Kidney glomerular epithelial cell (primary cell): ENCODE measurements around the gene HIVEP3.

ENCODE experiments used
- DNase-seq: peaks from one replicate; lab custom pipeline; 2025; lab: John Stamatoyannopoulos, UW

Gene HIVEP3

DNA sequence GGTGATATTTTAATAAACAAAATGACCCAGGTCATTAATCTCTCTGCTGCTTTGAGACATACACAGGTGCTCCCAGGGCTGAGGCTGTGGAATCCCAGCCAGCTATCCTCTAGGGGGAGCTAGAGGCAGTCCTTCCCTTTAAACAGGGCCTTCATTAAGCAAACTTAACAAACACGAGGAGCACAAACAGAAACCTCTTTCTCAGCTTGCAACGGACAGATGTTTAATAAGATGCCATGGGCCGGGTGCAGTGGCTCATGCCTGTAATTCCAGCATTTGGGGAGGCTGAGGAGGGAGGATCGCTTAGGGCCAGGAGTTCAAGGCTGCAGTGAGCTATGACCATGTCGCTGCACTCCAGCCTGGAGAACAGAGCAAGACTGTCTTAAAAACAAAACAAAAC lies 106.7 kb downstream of the HIVEP3 start:
- DNase-seq: peak; percentile 30

DNA sequence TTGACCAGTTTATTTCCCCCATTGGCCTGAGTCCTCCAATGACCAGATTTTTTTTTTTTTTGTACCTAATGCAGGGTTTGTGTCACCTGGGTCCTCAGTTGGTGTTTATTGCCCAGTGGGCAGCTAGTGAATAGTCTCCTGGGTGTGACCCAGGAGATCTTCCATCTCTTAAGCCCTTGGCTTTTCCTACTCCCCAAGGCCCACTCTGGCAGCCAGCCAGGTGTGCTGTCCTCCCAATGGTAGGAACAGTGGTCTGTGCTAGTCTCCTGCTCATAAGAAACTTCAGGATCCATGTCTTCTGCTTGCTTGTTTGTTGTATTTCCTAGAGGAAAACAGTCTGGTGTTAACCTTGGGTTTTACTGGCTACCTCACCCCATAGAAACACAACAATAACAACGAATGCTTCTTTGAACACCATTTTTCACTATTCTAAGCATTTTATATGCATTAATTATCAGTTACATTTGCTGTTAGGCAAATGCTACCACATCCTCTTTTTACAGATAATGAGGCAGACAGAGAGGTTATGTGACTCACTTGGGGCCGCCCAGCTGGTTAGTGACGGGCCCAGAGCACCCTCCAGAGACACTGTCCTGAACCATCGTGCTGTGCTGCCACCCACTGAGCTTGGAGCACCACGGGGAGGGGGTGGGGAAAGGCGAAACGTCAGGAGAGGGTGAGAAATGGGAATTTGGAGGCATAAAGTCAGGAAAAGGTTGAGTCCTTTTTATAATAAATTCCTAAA lies 107.5 kb downstream of the HIVEP3 start:
- DNase-seq: no peak

DNA sequence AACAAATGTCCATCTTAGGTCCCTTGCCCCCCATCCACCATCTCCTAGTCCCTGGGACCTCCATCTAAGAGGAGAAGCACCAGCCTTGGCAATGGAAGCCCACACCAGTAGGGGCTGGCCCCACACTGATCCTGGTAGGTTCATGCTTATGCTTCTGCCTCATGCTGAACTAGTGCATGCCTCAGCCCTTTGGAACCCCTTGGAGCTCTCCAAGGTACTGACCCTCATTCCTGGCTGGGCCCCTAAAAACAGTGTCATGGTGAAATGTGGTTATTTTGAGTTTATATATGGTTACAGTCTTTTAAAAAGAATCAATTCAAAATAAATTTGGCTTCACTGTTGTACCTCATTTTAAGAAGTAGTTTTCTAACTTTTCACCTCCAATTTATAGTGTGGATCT lies 108.3 kb downstream of the HIVEP3 start:
- DNase-seq: peak; percentile 6

DNA sequence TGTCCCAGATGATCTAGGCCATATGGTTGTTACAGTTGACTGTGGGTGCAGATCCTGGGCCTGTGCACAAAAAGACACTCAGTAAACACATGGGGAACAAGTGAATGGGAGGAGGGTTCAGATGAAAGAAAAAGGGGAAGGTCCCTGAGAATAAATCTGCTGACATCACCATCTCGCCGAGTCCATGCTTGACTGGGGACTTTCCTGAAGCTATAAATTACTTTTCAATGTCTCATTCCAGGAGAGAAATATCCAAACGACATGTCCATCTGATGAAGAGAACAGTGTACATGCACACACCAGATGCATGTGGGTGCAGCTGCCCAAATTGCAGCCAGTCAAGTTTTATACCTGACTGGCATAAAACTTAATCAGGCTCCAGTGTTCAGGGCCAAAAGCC lies 109.0 kb downstream of the HIVEP3 start:
- DNase-seq: no peak

DNA sequence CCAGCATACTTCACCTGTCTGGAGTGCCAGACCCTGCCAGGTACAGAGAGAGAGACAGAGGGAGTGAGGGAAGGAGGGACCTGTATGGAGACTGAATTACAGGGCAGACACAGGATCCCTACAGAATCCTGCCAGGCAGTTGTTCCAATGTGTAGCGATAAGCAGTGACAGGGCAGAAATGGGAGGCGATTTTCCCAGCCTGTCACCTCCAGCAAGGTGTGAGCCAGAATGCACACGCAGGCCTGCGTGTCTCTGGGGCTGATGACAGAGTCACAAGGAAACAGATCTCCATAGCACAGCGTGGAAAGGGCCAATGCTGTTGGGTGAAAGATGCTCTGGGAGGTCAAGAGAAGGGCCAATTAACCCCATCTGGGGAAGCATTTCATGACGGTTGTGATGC lies 111.3 kb downstream of the HIVEP3 start:
- DNase-seq: no peak

DNA sequence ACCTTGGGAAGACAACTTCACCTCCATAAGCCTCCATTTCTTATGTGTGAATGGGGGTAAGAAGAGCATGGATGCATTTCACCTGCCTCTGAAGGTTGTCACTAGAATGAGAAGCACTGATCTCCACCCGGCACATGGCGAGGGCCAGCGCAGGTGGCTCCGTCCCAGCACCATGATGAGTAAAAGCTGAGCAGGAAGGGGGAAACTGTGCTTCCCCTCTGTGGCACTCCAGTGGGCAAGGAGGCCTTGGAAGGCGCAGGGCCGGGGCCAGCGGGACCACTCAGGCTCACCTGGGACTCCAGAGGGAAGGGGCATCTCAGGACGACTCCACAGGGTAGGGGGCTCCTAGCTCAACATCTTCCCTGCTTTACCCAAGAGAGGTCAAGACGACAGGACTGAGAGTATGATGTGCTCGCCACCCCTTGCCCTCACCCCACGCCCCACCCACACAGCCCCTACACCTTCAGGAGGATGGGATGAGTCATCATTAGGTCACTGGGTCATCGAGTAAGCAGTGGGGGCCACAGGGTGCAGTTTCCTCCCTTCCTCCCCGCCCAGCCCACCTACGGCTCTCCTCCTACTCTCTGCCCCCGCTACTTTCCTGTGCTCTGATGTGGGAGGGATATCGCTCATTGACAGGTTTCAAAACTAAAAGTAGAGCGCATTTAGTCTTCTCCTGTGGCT lies 112.1 kb downstream of the HIVEP3 start:
- no peak for DNase-seq

DNA sequence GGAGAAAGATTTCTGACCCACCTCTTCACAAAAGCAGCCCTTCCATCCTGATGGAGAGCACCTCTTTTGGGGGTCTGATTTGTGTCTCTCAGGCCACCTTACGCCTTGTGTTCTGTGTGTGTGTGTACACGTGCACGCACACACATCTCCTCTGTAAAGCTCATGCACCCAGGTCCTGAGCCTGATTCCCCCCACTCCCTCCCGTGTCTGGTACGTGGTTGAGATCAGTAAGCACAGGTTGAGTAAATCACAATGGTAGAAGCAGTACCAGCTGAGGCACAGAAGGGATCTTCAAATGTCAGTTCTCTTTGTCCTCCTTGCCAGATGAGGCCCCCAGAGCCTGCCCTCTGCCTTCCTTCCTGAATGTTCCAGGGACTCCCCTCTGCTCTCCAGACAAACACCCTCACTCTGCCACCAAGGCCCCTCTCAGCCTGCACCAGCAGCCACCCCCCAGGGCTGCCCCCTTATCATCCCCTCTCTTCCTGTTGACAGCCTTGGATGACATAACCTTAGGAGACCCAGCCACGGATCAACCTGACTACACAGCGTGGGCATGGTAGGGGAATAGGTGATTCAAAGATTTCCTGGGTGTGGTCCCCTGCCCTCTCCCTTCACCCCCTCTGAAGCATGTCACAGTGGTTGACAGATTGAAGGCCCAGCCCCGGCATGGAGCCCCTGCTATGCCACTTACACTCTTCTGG lies 112.8 kb downstream of the HIVEP3 start:
- DNase-seq: no peak

DNA sequence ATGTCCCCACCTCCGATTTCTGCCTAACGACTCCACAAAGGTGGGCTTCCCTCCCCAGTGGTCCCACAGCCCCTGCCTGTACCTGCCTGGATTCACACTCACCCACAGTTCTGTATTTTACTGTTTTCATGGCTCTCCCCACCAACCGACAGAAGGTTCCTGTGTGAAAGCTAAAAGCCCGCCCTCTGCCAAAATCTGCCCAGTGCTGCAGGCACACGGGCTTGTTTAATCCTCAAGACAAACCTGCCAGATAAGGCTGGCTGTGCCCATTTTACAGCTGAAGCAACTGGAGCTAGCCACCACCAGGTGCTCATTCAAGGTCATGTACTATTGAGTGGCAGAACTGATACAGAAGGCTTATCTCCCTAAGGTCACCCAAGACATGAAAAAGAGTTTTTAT lies 114.5 kb downstream of the HIVEP3 start:
- no peak for DNase-seq

DNA sequence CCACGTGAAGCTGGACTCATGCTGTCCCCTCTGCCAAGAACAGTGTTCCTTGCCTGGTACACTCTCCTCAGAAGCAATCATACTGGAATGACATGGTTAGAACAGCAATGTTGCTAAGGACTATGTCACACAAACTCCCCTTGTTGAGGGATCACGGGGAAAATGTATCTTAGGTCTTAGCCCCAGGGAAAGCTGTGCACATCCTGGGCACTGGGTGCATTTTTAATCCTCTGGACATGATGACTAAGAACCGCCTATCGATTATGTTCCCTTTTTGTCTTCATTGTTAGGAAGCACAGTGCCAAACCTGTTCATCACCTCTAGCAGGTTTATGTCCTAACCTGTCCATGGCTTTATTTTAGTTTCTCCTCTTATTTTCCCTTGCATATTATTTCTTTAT lies 115.1 kb downstream of the HIVEP3 start:
- no peak for DNase-seq

DNA sequence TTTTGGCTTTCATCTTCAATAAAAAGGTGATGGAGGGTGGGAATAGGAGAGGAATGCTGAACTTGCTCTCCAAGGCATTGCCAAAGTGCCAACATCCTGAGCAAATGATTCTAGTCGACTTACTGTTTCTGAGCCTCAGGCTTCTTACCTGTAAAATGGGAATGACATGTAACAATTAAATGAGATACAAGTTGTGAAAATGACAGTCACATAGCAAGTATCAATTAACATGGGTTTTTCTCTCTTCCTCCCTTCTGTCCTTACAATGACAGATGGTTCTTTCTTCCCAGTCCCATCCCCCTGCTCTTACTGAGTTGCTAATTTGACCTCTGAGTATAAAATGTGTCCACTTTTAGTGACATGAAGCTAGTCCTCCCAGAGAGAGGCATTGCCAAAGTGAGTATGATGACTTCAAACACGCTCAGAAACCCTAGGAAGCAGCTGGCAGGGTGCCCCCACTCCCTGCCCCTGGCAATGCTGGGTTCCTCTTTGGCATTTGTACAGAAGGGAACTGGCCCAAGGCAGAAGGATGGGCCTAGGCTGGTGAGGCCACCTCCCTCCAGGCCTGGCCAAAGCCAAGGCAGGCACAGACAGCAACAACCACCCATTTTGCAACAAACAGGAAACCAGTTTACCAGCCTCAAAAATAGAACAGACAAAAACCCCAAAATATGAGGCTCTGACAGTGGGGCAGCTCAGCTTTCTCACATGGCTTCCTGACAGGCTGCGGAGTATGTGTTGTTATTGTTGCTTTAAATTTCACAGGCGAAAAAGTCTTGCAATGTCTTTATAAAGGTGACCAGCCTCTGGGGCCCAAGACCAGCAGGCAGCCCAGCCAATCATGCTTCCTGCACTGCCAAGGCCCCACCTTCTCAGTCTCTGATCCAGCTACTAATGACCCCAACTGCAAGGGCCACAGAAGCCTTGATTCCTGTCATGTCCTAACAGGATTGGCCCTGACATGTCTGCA lies 115.9 kb downstream of the HIVEP3 start:
- no peak for DNase-seq

DNA sequence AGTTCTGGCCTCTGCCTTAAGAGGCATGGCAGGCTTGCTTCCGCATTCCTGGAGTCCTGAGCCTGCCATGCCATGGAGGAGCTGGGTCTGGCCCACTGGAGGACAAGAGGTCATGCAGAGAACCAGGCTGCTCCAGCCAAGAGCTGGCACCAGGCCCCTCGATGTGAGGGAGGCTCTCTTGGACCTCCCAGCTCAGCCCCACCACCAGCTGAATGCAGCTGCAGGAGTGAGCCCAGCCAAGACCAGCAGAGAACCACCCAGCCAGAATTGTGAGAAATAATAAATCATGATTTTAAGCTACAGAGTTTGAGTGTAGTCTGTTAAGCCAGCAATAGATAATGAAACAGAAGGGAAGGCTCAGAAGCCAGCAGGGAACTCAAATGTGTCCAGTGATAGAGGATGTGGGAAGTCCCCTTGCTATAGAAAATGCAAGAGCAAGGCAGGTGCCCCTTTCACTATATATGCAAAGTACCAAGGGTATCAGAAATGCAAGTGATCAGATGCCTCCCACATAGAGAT lies 118.4 kb downstream of the HIVEP3 start:
- DNase-seq: no peak

DNA sequence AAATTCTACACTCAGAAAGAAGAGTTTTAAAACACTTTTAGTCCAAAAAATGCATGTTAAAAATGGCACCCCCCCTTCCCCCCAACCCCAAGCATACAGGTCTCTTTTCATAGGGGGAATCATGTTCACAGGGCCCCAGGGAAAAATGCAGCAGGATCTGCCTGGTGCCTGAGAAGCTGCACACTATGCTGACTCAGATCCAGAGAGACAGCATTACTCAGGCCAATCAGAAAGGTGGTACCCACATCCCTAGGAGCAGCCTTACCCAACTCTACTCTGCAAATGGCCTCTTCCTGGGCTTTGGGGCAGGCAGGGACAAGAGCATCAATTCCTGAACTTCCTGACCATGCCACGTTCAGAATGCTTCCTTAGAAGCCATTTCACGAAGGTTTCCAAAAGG lies 119.0 kb downstream of the HIVEP3 start:
- DNase-seq: no peak

DNA sequence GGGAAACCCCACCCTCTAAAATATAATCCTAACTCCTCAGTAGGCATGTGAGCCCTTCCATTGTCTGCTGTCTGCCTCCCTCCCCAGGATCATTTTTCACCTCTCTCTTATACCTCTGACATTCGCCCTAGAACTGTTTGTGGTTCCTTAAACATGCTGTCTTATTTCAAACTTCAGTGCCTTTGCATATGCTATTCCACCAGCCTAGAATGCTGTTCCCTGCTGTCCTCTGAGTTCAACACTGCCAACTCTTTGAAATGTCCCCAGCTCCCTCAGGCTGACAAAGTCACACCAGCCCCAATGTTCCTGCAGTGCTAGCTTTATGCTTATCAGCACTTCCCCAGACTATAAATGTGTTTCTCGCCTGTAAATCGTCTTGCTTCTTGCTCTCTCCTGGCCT lies 119.5 kb downstream of the HIVEP3 start:
- no peak for DNase-seq

DNA sequence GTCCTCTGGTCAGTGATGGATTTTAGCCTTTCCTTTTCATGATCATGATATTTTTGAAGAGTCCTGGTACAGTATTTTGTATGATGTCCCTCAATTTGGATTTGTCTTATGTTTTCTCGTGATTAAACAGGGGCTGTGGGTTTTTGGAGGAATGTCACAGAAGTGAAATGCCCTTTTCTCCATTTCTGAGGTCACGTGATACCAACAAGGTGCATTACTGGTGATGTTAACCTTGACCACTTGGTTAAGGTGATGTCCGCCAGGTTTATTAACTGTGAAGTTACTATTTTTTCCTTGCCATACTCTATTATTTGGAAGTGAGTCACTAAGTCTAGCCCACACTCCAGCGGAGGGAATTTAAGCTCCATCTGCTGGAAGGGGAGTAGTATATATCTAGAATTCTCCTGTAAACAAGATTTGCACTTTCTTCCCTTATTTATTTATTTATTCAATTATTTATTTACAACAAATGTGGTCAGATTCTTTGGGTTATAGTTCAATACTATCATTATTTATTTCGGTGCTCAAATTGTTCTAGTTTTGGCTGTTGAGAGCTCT lies 123.4 kb downstream of the HIVEP3 start:
- peak; percentile 5 for DNase-seq

DNA sequence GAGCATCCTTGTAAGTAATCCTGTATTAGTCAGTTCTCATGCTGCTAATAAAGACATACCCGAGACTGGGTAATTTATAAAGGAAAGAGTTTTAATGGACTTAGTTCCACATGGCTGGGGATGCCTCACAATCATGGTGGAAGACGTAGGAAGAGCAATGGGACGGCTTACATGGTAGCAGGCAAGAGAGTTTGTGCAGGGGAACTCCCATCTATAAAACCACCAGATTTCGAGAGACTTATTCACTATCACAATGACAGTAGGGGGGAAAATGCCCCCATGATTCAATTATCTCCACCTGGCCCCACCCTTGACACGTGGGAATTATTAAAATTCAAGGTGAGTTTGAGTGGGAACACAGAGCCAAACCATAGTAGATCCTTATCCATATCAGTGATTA lies 124.7 kb downstream of the HIVEP3 start:
- DNase-seq: no peak

DNA sequence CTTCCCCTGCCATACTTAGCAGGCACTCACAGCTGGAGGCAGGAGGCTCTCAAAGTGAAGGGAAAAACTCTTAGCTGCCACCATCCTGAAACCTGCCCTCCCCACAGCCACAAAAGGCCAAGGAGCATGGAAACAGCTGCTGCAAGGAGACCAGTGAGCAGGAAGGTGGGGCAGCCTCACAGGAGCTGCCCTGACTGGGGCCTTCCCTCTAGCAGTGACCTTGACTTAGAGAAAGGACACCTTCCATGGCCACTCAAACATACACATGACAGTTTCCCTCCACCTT lies 126.3 kb downstream of the HIVEP3 start:
- DNase-seq: no peak

DNA sequence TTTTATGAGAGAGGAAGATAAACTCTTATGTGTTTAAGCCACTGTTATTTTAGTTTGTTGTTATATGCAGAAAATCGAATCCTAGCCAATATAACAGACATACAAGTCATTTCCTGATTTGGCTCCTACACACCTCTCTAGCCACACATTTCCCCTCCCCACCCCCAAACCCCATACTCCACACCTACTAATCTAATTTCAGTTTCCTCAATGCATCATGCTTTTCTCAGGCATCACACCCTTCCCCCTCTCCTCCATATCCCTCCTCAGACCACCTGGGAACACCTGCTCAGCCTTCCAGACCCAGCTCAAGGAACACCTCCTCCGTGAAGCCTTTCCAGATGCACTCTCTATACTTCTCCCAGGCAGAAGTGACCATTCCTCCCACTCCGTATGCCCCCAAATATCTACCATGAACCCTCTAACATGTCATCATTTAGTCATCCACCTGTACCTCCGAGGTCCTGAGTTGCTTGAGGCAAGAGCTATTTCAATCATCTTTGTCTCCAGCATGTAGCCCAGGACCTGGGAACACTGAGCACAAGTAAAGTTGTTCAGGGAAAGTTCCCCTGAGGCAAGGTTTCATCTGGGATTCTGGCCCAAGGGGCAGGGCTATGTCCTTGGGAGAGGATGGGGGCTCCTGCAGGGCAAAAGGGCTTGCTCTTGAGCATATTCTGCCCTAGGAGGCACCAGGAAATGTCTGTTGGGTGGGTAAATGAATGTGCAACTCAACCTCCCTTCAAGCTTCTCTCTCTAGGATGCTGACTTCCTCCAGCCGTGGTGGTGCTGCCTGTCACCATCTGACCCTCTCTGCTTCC lies 126.8 kb downstream of the HIVEP3 start:
- no peak for DNase-seq

DNA sequence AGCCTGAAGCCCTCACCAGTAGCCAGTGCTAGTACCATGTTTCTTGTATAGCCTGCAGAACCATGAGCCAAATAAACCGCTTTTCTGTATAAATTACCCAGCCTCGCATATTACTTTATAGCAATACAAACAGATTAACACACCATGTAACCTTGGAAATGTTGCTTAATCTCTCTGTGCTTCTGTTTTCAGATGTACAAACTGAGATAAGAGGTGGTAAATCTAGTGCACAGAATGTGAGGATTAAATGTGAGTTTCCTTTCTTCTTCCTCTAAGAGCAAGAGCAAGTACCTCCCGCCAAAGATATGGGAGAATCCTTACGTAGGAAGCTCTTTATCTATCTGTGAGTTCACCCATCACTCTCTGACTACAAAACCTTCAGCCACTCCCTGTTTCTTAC lies 128.4 kb downstream of the HIVEP3 start:
- no peak for DNase-seq

DNA sequence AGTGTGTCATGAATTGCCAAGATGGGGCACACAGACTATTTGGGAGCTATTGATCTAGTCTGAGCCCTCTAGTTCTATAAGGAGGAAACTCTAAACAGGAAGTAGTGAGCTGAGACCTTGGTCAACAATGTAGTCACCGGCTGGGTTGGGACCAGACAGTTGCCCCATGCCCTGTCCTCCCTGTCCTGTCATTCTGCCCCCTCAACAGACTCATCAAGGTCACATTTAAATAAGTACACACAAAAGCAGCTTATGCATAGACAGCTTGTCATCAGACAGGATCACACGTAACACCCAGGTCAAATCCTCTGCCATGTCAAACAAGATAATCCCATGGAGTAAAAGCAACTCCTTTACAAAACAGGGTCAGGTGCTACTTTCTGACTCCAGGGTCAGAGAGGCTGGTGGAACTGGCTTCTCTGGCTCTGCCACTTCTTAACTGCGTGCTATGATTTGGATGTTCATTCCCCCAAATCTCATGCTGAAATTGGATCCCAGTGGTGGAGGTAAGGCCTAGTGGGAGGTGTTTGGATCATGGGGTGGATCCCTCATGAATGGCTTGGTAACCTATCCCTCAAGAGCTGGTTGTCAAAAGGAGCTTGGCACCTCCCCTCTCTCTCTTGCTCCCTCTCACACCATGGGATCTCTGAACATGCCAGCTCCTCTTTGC lies 128.9 kb downstream of the HIVEP3 start:
- no peak for DNase-seq

DNA sequence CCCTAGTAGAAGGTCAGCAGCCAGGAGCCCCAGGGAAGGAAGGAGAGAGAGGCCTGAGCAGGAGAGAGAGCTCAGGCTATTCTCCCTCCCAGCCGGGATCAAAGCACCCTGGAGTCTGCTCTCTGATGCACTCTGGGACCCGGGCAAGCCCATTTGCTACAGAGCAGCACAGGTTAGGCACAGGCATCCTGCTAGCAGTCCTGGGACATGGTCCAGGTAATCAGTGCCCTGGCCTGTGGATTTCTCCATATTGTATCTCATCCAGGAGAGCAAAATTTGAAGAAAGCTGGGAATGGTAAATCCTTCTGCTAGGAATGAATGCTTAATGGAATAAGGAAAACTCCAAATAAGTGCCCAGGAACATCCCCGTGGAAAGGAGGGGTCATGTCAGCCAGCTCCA lies 130.3 kb downstream of the HIVEP3 start:
- no peak for DNase-seq
